Measurements from ENCODE around the gene LEPR.
"Not testable (repeated sequence)": the region's sequence is repeated elsewhere in the genome, so short reads cannot be mapped to it uniquely, and the experiment has no call there.

Gene LEPR

GRCh38 chr1:65420590-65421350, at the start of gene LEPR, which contains the start of gene LEPROT:
Gene LEPR, plus strand, starts transcription at chr1:65420668. Its CDS starts 144,898 bp downstream, at chr1:65565566.
Gene LEPROT, plus strand, starts transcription at chr1:65420668. Its CDS starts 57 bp downstream, at chr1:65420725.
- DNase-seq (ENCODE audit: low read depth in 2 of 2), result no peak

- no peak for DNase-seq (ENCODE audit: low read depth in 2 of 2)
Measured at GRCh38 chr1:65371544-65371943, 48.9 kb upstream of the LEPR start.

- DNase-seq (ENCODE audit: low read depth in 2 of 2), result no peak
Measured at GRCh38 chr1:65372557-65372956, 47.9 kb upstream of the LEPR start.

GRCh38 chr1:65377496-65378246, 42.8 kb upstream of the LEPR start:
- no peak for DNase-seq (ENCODE audit: low read depth in 2 of 2)

GRCh38 chr1:65378247-65378946, 42.1 kb upstream of the LEPR start:
- DNase-seq (ENCODE audit: low read depth in 2 of 2), result no peak

GRCh38 chr1:65384426-65384825, 36.0 kb upstream of the LEPR start:
- DNase-seq (ENCODE audit: low read depth in 2 of 2), result not testable (repeated sequence)

GRCh38 chr1:65386439-65386838, 34.0 kb upstream of the LEPR start:
- DNase-seq (ENCODE audit: low read depth in 2 of 2), result no peak

GRCh38 chr1:65387821-65388220, 32.6 kb upstream of the LEPR start:
- no peak for DNase-seq (ENCODE audit: low read depth in 2 of 2)

- no peak for DNase-seq (ENCODE audit: low read depth in 2 of 2)
Measured at GRCh38 chr1:65388908-65389695, 31.4 kb upstream of the LEPR start.

- DNase-seq (ENCODE audit: low read depth in 2 of 2), result no peak
Measured at GRCh38 chr1:65392497-65392896, 28.0 kb upstream of the LEPR start.

- peak; percentile 5 to 27 for DNase-seq (ENCODE audit: low read depth in 2 of 2)
Measured at GRCh38 chr1:65393347-65393746, 27.1 kb upstream of the LEPR start.

- no peak for DNase-seq (ENCODE audit: low read depth in 2 of 2)
Measured at GRCh38 chr1:65393928-65394327, 26.5 kb upstream of the LEPR start.

GRCh38 chr1:65395887-65396612, 24.4 kb upstream of the LEPR start:
- DNase-seq (ENCODE audit: low read depth in 2 of 2), result no peak

- DNase-seq (ENCODE audit: low read depth in 2 of 2), result no peak
Measured at GRCh38 chr1:65398083-65398482, 22.4 kb upstream of the LEPR start.

GRCh38 chr1:65399003-65399402, 21.5 kb upstream of the LEPR start:
- DNase-seq (ENCODE audit: low read depth in 2 of 2), result no peak

- no peak for DNase-seq (ENCODE audit: low read depth in 2 of 2)
Measured at GRCh38 chr1:65401612-65402011, 18.9 kb upstream of the LEPR start.

GRCh38 chr1:65404941-65405340, 15.5 kb upstream of the LEPR start:
- DNase-seq (ENCODE audit: low read depth in 2 of 2), result no peak

GRCh38 chr1:65407877-65408276, 12.6 kb upstream of the LEPR start:
- DNase-seq (ENCODE audit: low read depth in 2 of 2), result no peak

GRCh38 chr1:65409314-65409713, 11.2 kb upstream of the LEPR start:
- DNase-seq (ENCODE audit: low read depth in 2 of 2), result no peak

GRCh38 chr1:65409816-65410326, 10.6 kb upstream of the LEPR start:
- no peak for DNase-seq (ENCODE audit: low read depth in 2 of 2)
